Panc1 (cell line): ENCODE results near the gene ARMC2. TPM values are rescaled to one million over a fixed set of nuclear protein-coding genes. Genes with fewer than 3 reads are reported as not detected.

Experiments
- ATAC-seq: fragments of 200-7000 bp; cut with Tn5 transposase; 2 replicates; pipeline ENCODE4 v1.9.1; 2020; ENCODE audit warnings: mild to moderate bottlenecking, moderate library complexity
- BruUV-seq: library from RNA; stranded (reverse); fragments of 400-500 nt; replicated peaks from 2 replicates; lab custom pipeline; 2021; lab: Mats Ljungman, UMichigan
- CTCF ChIA-PET: fragments of 300-600 bp; sonication (Branson Sonifier 250); formaldehyde crosslinking; loops from one replicate; lab custom pipeline; 2022; ENCODE audit warnings: antibody characterized with exemption; lab: Charles Lee
- POLR2A ChIA-PET: fragments of 300-600 bp; sonication (Branson Sonifier 250); formaldehyde crosslinking; loops from one replicate; lab custom pipeline; 2022; ENCODE audit warnings: antibody characterized with exemption; lab: Charles Lee
- DNase-seq: peaks from one replicate; pipeline ENCODE4 v3.0.0-alpha.2; 2010; ENCODE audit warnings: low read depth, low spot score
- H3K27ac ChIP-seq: 2 replicates; pipeline ENCODE4 v1.5.1; 2011; ENCODE audit warnings: mild to moderate bottlenecking, low read length, inconsistent platforms
- H3K27me3 ChIP-seq: fragments of 200-500 bp; sonication (Bioruptor generic); 2 replicates; pipeline ENCODE4 v1.6.0; 2014; ENCODE audit warnings: low read length, inconsistent platforms; ENCODE audit not compliant: control insufficient read depth, insufficient read depth
- H3K36me3 ChIP-seq: fragments of 200-500 bp; sonication (Bioruptor generic); 2 replicates; pipeline ENCODE4 v1.5.1; 2014; ENCODE audit warnings: inconsistent platforms, mild to moderate bottlenecking, low read length, moderate library complexity; ENCODE audit not compliant: control insufficient read depth, insufficient read depth
- H3K4me1 ChIP-seq: 2 replicates; pipeline ENCODE4 v1.5.1; 2011; ENCODE audit warnings: inconsistent platforms, mild to moderate bottlenecking, low read length, moderate library complexity; ENCODE audit not compliant: control insufficient read depth, insufficient read depth
- H3K4me3 ChIP-seq, 2 experiments: 2 replicates each; pipeline ENCODE4 v1.5.1; 2011 to 2012; ENCODE audit warnings: low read depth in 2 of 2, low read length in 2 of 2, mild to moderate bottlenecking in 2 of 2, inconsistent platforms in 1 of 2, moderate library complexity in 1 of 2
- H3K9me3 ChIP-seq: fragments of 200-500 bp; sonication (Bioruptor generic); 2 replicates; pipeline ENCODE4 v1.5.1; 2014; ENCODE audit warnings: low read depth, mild to moderate bottlenecking, inconsistent platforms, low read length, moderate library complexity; ENCODE audit not compliant: control insufficient read depth, insufficient read depth
- CTCF ChIP-seq: fragments of 450-650 bp; IDR thresholded peaks from 2 replicates; pipeline ENCODE4 v1.5.1; 2017; ENCODE audit warnings: mild to moderate bottlenecking
- POLR2AphosphoS5 ChIP-seq: IDR thresholded peaks from 2 replicates; pipeline ENCODE4 v1.6.1; 2012; ENCODE audit warnings: mild to moderate bottlenecking, low read depth, low read length, moderate library complexity
- REST ChIP-seq, 2 experiments: IDR thresholded peaks; 2 replicates each; pipeline ENCODE4 v1.6.1; 2011 to 2012; ENCODE audit warnings: low read depth in 2 of 2, control low read depth in 1 of 2, low read length in 1 of 2, mild to moderate bottlenecking in 1 of 2, moderate library complexity in 1 of 2; ENCODE audit not compliant: insufficient read depth in 1 of 2
- SIN3A ChIP-seq: IDR thresholded peaks from 2 replicates; pipeline ENCODE4 v1.6.1; 2012; ENCODE audit warnings: low read depth, mild to moderate bottlenecking, low read length, moderate library complexity, borderline replicate concordance; ENCODE audit not compliant: insufficient read depth
- TCF7L2 ChIP-seq: IDR thresholded peaks from 2 replicates; pipeline ENCODE4 v1.6.1; 2011; ENCODE audit warnings: mild to moderate bottlenecking, low read depth, low read length, inconsistent platforms
- in situ Hi-C: cut with HindIII; loops from 2 replicates; pipeline ENCODE4 v1.10.0; 2016; ENCODE audit warnings: low sequenced_read_pairs, low pct_unique_long_range_greater_than_20kb
- intact Hi-C: fragments of 100-400 bp; cut with micrococcal nuclease; formaldehyde crosslinking; loops from one replicate; pipeline ENCODE4 v1.10.0; 2022; ENCODE audit not compliant: unreplicated experiment
- total RNA-seq: library from RNA; stranded (reverse); gene quantifications from one replicate; pipeline ENCODE4 v1.2.1, GENCODE V29; 2021; ENCODE audit not compliant: unreplicated experiment

Gene ARMC2
- total RNA-seq, 1 experiment from 2014 or later, result 9.3 TPM

GRCh38 chr6:108799354-108799717 lies 48.9 kb upstream of the ARMC2 start:
- no peak overlapping the region for H3K4me3 ChIP-seq
- intact Hi-C loops (no loop called here), in situ Hi-C loops (no loop called here)
- peaks cover 10% of the 10 kb centered on the region; the same call in 1 of the 2 replicates for H3K27me3 ChIP-seq
- no peaks in the 10 kb centered on the region for H3K36me3 ChIP-seq
- H3K9me3 ChIP-seq, result no peaks in the 10 kb centered on the region
- DNase-seq (no peak), ATAC-seq (no peak)
- ChIA-PET POLR2A (no interaction called here), CTCF (no interaction called here)
- 0 out of 2 replicates have a peak, but pooled peaks cover 2% of the 10 kb centered on the region for H3K4me1 ChIP-seq
- no TSS peak for BruUV-seq
- H3K27ac ChIP-seq, result no peak overlapping the region
- TF ChIP-seq CTCF (no peak), SIN3A (no peak), TCF7L2 (no peak), POLR2AphosphoS5 (no peak), REST (IDR thresholded peaks at IDR 0.05; ENCODE audit: insufficient read depth in 1 of 2, low read depth in 2 of 2, low read length in 1 of 2) (no peak)

GRCh38 chr6:108799791-108800190 lies 48.4 kb upstream of the ARMC2 start:
- Histone ChIP-seq H3K36me3 (no peaks in the 10 kb centered on the region), H3K9me3 (no peaks in the 10 kb centered on the region), H3K27ac (no peak overlapping the region), H3K4me1 (0 out of 2 replicates have a peak, but pooled peaks cover 2% of the 10 kb centered on the region), H3K4me3 (no peak overlapping the region), H3K27me3 (peaks cover 10% of the 10 kb centered on the region; the same call in 1 of the 2 replicates)
- intact Hi-C loops, result no loop called here
- TF ChIP-seq CTCF (no peak), SIN3A (no peak), REST (IDR thresholded peaks at IDR 0.05; ENCODE audit: insufficient read depth in 1 of 2, low read depth in 2 of 2, low read length in 1 of 2) (no peak)
- ChIA-PET CTCF (no interaction called here), POLR2A (no interaction called here)
- no peak for DNase-seq
- in situ Hi-C loops, result no loop called here
- BruUV-seq, result no TSS peak
- ATAC-seq, result no peak
